ENCODE results near the gene THEMIS2.

THEMIS2 gene

GRCh38 chr1:27878787-27879335, 6.5 kb downstream of the THEMIS2 start:
- H3K9me3 ChIP-seq (ENCODE audit: control insufficient read depth, low read length): no peaks in the 10 kb centered on the region
- H3K27ac ChIP-seq (ENCODE audit: low read length, poor library complexity, severe bottlenecking): no peak overlapping the region
- peaks cover 19 to 36% of the 10 kb centered on the region in 2 experiments for H3K36me3 ChIP-seq (ENCODE audit: control insufficient read depth in 1 of 2, insufficient read depth in 2 of 2, low read depth in 1 of 2, low read length in 2 of 2)
- H2AFZ ChIP-seq (ENCODE audit: low read depth, low read length): no peak overlapping the region
- H3K4me3 ChIP-seq (ENCODE audit: insufficient read depth in 1 of 2, low read depth in 1 of 2, low read length in 2 of 2): no peak overlapping the region
- H3K18ac ChIP-seq (ENCODE audit: low read depth in 1 of 2, low read length in 2 of 2): no peak overlapping the region
- H2BK15ac ChIP-seq (ENCODE audit: low read depth, poor library complexity, severe bottlenecking): no peak overlapping the region
- no peak overlapping the region for H2BK5ac ChIP-seq (ENCODE audit: low read depth, low read length, poor library complexity, severe bottlenecking)
- no peaks in the 10 kb centered on the region for H3K79me1 ChIP-seq (replicated peaks; ENCODE audit: low read length, poor library complexity, severe bottlenecking)
- no peak overlapping the region for H4K8ac ChIP-seq (ENCODE audit: low read length)
- H3K27me3 ChIP-seq (ENCODE audit: control insufficient read depth in 1 of 2, insufficient read depth in 1 of 2, low read length in 2 of 2): no peaks in the 10 kb centered on the region
- no peak overlapping the region for H4K91ac ChIP-seq (ENCODE audit: low read length)
- peaks cover 10% of the 10 kb centered on the region for H3K4me1 ChIP-seq (ENCODE audit: control insufficient read depth, insufficient read depth, low read depth, low read length)
- DNase-seq: no peak
- H2BK120ac ChIP-seq (ENCODE audit: low read depth, low read length): no peak overlapping the region
- no peak overlapping the region for H3K4ac ChIP-seq (ENCODE audit: low read depth in 1 of 2, low read length in 2 of 2)
- H3K14ac ChIP-seq (ENCODE audit: low read length in 2 of 2): no peak overlapping the region
- no peak overlapping the region for H3K4me2 ChIP-seq (ENCODE audit: low read length, poor library complexity, severe bottlenecking)
- H2BK12ac ChIP-seq (ENCODE audit: low read length in 2 of 2): no peak overlapping the region
- 88% methylated on average over 8 of the region's 8 CpGs for WGBS
- H3K9ac ChIP-seq (ENCODE audit: low read length): no peak overlapping the region
- H3K23ac ChIP-seq (ENCODE audit: low read length in 2 of 2): no peak overlapping the region
- no peak overlapping the region for H2AK5ac ChIP-seq (ENCODE audit: low read length, severe bottlenecking)

GRCh38 chr1:27879374-27880082, 7.2 kb downstream of the THEMIS2 start:
- no peak overlapping the region for H3K27ac ChIP-seq (ENCODE audit: low read length, poor library complexity, severe bottlenecking)
- no peak overlapping the region for H3K4me3 ChIP-seq (ENCODE audit: insufficient read depth in 1 of 2, low read depth in 1 of 2, low read length in 2 of 2)
- no peak overlapping the region for H2BK120ac ChIP-seq (ENCODE audit: low read depth, low read length)
- no peak overlapping the region for H2BK15ac ChIP-seq (ENCODE audit: low read depth, poor library complexity, severe bottlenecking)
- no peak overlapping the region for H3K4me2 ChIP-seq (ENCODE audit: low read length, poor library complexity, severe bottlenecking)
- H3K23ac ChIP-seq (ENCODE audit: low read length in 2 of 2): no peak overlapping the region
- H3K14ac ChIP-seq (ENCODE audit: low read length in 2 of 2): no peak overlapping the region
- peak overlapping the region; percentile 15 for H4K91ac ChIP-seq (ENCODE audit: low read length)
- peaks cover 12% of the 10 kb centered on the region for H3K4me1 ChIP-seq (ENCODE audit: control insufficient read depth, insufficient read depth, low read depth, low read length)
- no peak overlapping the region for H2AK5ac ChIP-seq (ENCODE audit: low read length, severe bottlenecking)
- DNase-seq: no peak
- H3K79me1 ChIP-seq (replicated peaks; ENCODE audit: low read length, poor library complexity, severe bottlenecking): no peaks in the 10 kb centered on the region
- 88% methylated on average over 10 of the region's 10 CpGs for WGBS
- H3K36me3 ChIP-seq (ENCODE audit: control insufficient read depth in 1 of 2, insufficient read depth in 2 of 2, low read depth in 1 of 2, low read length in 2 of 2): peaks cover 26 to 40% of the 10 kb centered on the region in 2 experiments
- no peak overlapping the region for H3K4ac ChIP-seq (ENCODE audit: low read depth in 1 of 2, low read length in 2 of 2)
- no peak overlapping the region for H2BK12ac ChIP-seq (ENCODE audit: low read length in 2 of 2)
- no peak overlapping the region for H3K18ac ChIP-seq (ENCODE audit: low read depth in 1 of 2, low read length in 2 of 2)
- no peaks in the 10 kb centered on the region for H3K27me3 ChIP-seq (ENCODE audit: control insufficient read depth in 1 of 2, insufficient read depth in 1 of 2, low read length in 2 of 2)
- H3K9ac ChIP-seq (ENCODE audit: low read length): no peak overlapping the region
- H4K8ac ChIP-seq (ENCODE audit: low read length): no peak overlapping the region
- H3K9me3 ChIP-seq (ENCODE audit: control insufficient read depth, low read length): no peaks in the 10 kb centered on the region
- no peak overlapping the region for H2BK5ac ChIP-seq (ENCODE audit: low read depth, low read length, poor library complexity, severe bottlenecking)
- H2AFZ ChIP-seq (ENCODE audit: low read depth, low read length): no peak overlapping the region

GRCh38 chr1:27882543-27882903, 10.2 kb downstream of the THEMIS2 start:
- Histone ChIP-seq H2BK120ac (ENCODE audit: low read depth, low read length) (no peak overlapping the region), H3K4me1 (ENCODE audit: control insufficient read depth, insufficient read depth, low read depth, low read length) (peaks cover 5% of the 10 kb centered on the region)

GRCh38 chr1:27883536-27883935, 11.2 kb downstream of the THEMIS2 start:
- H3K4me1 ChIP-seq (ENCODE audit: control insufficient read depth, insufficient read depth, low read depth, low read length): peaks cover 5% of the 10 kb centered on the region
- no peaks in the 10 kb centered on the region for H3K27me3 ChIP-seq (ENCODE audit: control insufficient read depth in 1 of 2, insufficient read depth in 1 of 2, low read length in 2 of 2)
- H3K27ac ChIP-seq (ENCODE audit: low read length, poor library complexity, severe bottlenecking): no peak overlapping the region
- H3K18ac ChIP-seq (ENCODE audit: low read depth in 1 of 2, low read length in 2 of 2): no peak overlapping the region
- no peak for DNase-seq
- peaks cover 41 to 51% of the 10 kb centered on the region in 2 experiments for H3K36me3 ChIP-seq (ENCODE audit: control insufficient read depth in 1 of 2, insufficient read depth in 2 of 2, low read depth in 1 of 2, low read length in 2 of 2)
- no peak overlapping the region for H2BK12ac ChIP-seq (ENCODE audit: low read length in 2 of 2)
- H4K91ac ChIP-seq (ENCODE audit: low read length): no peak overlapping the region
- no peak overlapping the region for H3K14ac ChIP-seq (ENCODE audit: low read length in 2 of 2)
- H3K4me2 ChIP-seq (ENCODE audit: low read length, poor library complexity, severe bottlenecking): no peak overlapping the region
- H3K4me3 ChIP-seq (ENCODE audit: insufficient read depth in 1 of 2, low read depth in 1 of 2, low read length in 2 of 2): no peak overlapping the region
- no peak overlapping the region for H2AFZ ChIP-seq (ENCODE audit: low read depth, low read length)
- no peak overlapping the region for H3K9ac ChIP-seq (ENCODE audit: low read length)
- no peak overlapping the region for H3K4ac ChIP-seq (ENCODE audit: low read depth in 1 of 2, low read length in 2 of 2)
- H2BK120ac ChIP-seq (ENCODE audit: low read depth, low read length): no peak overlapping the region
- H3K23ac ChIP-seq (ENCODE audit: low read length in 2 of 2): no peak overlapping the region
- H3K9me3 ChIP-seq (ENCODE audit: control insufficient read depth, low read length): no peaks in the 10 kb centered on the region
- no peak overlapping the region for H4K8ac ChIP-seq (ENCODE audit: low read length)
- no peak overlapping the region for H2AK5ac ChIP-seq (ENCODE audit: low read length, severe bottlenecking)
- no peaks in the 10 kb centered on the region for H3K79me1 ChIP-seq (replicated peaks; ENCODE audit: low read length, poor library complexity, severe bottlenecking)
- H2BK15ac ChIP-seq (ENCODE audit: low read depth, poor library complexity, severe bottlenecking): no peak overlapping the region
- WGBS: 94% methylated on average over 13 of the region's 13 CpGs
- no peak overlapping the region for H2BK5ac ChIP-seq (ENCODE audit: low read depth, low read length, poor library complexity, severe bottlenecking)

More at GRCh38 chr1:27882543-27882903, 10.2 kb downstream of the THEMIS2 start:
- Histone ChIP-seq H3K27me3 (ENCODE audit: control insufficient read depth in 1 of 2, insufficient read depth in 1 of 2, low read length in 2 of 2) (no peaks in the 10 kb centered on the region), H2BK5ac (ENCODE audit: low read depth, low read length, poor library complexity, severe bottlenecking) (no peak overlapping the region), H2BK12ac (ENCODE audit: low read length in 2 of 2) (no peak overlapping the region), H4K8ac (ENCODE audit: low read length) (no peak overlapping the region), H3K23ac (ENCODE audit: low read length in 2 of 2) (no peak overlapping the region), H2BK15ac (ENCODE audit: low read depth, poor library complexity, severe bottlenecking) (no peak overlapping the region), H3K27ac (ENCODE audit: low read length, poor library complexity, severe bottlenecking) (no peak overlapping the region), H3K4ac (ENCODE audit: low read depth in 1 of 2, low read length in 2 of 2) (no peak overlapping the region), H3K4me3 (ENCODE audit: insufficient read depth in 1 of 2, low read depth in 1 of 2, low read length in 2 of 2) (no peak overlapping the region), H3K9ac (ENCODE audit: low read length) (no peak overlapping the region), H3K18ac (ENCODE audit: low read depth in 1 of 2, low read length in 2 of 2) (no peak overlapping the region), H3K36me3 (ENCODE audit: control insufficient read depth in 1 of 2, insufficient read depth in 2 of 2, low read depth in 1 of 2, low read length in 2 of 2) (peaks cover 41 to 51% of the 10 kb centered on the region in 2 experiments), H3K4me2 (ENCODE audit: low read length, poor library complexity, severe bottlenecking) (no peak overlapping the region), H4K91ac (ENCODE audit: low read length) (no peak overlapping the region), H3K14ac (ENCODE audit: low read length in 2 of 2) (no peak overlapping the region), H3K79me1 (replicated peaks; ENCODE audit: low read length, poor library complexity, severe bottlenecking) (no peaks in the 10 kb centered on the region), H3K9me3 (ENCODE audit: control insufficient read depth, low read length) (no peaks in the 10 kb centered on the region), H2AFZ (ENCODE audit: low read depth, low read length) (no peak overlapping the region), H2AK5ac (ENCODE audit: low read length, severe bottlenecking) (no peak overlapping the region)
- 96% methylated on average over 6 of the region's 6 CpGs for whole genome bisulfite sequencing
- DNase-seq: no peak

All from mesenchymal stem cell (in vitro differentiated cells and primary cell).